ENCODE data around the gene PACC1. TPM values are rescaled to one million over a fixed set of nuclear protein-coding genes. Genes with fewer than 3 reads are reported as not detected.

The PACC1 gene
- total RNA-seq, 1 donor from 2014 or later, result 43.2 TPM

- Histone ChIP-seq H3K4me3 (ENCODE audit: low read depth, low read length) (no peak overlapping the region), H3K27me3 (ENCODE audit: control insufficient read depth, insufficient read depth, low read length) (no peaks in the 10 kb centered on the region), H3K36me3 (ENCODE audit: control insufficient read depth, insufficient read depth, low read length) (no peaks in the 10 kb centered on the region)
- no peak for DNase-seq (ENCODE audit: low read depth)
- no peak for TF ChIP-seq CTCF (IDR thresholded peaks at IDR 0.05; ENCODE audit: insufficient read depth, low read length, poor library complexity, severe bottlenecking)
Observed at GRCh38 chr1:212351588-212352362, 62.9 kb downstream of the PACC1 start.

- no peak for TF ChIP-seq CTCF (IDR thresholded peaks at IDR 0.05; ENCODE audit: insufficient read depth, low read length, poor library complexity, severe bottlenecking)
- no peak for DNase-seq (ENCODE audit: low read depth)
- Histone ChIP-seq H3K27me3 (ENCODE audit: control insufficient read depth, insufficient read depth, low read length) (no peaks in the 10 kb centered on the region), H3K36me3 (ENCODE audit: control insufficient read depth, insufficient read depth, low read length) (no peaks in the 10 kb centered on the region), H3K4me3 (ENCODE audit: low read depth, low read length) (no peak overlapping the region)
Observed at GRCh38 chr1:212346601-212347000, 68.1 kb downstream of the PACC1 start.

GRCh38 chr1:212344905-212345304 lies 69.8 kb downstream of the PACC1 start:
- no peaks in the 10 kb centered on the region for H3K27me3 ChIP-seq (ENCODE audit: control insufficient read depth, insufficient read depth, low read length)
- no peak for DNase-seq (ENCODE audit: low read depth)
- no peak for TF ChIP-seq CTCF (IDR thresholded peaks at IDR 0.05; ENCODE audit: insufficient read depth, low read length, poor library complexity, severe bottlenecking)
- H3K4me3 ChIP-seq (ENCODE audit: low read depth, low read length), result no peak overlapping the region
- H3K36me3 ChIP-seq (ENCODE audit: control insufficient read depth, insufficient read depth, low read length), result no peaks in the 10 kb centered on the region

GRCh38 chr1:212341090-212341489 lies 73.6 kb downstream of the PACC1 start:
- H3K27me3 ChIP-seq (ENCODE audit: control insufficient read depth, insufficient read depth, low read length), result no peaks in the 10 kb centered on the region

GRCh38 chr1:212329105-212329504 lies 85.6 kb downstream of the PACC1 start:
- Histone ChIP-seq H3K4me3 (ENCODE audit: low read depth, low read length) (no peak overlapping the region), H3K27me3 (ENCODE audit: control insufficient read depth, insufficient read depth, low read length) (no peaks in the 10 kb centered on the region), H3K36me3 (ENCODE audit: control insufficient read depth, insufficient read depth, low read length) (no peaks in the 10 kb centered on the region)
- DNase-seq (ENCODE audit: low read depth), result no peak
- TF ChIP-seq CTCF (IDR thresholded peaks at IDR 0.05; ENCODE audit: insufficient read depth, low read length, poor library complexity, severe bottlenecking), result no peak

More at GRCh38 chr1:212341090-212341489, 73.6 kb downstream of the PACC1 start:
- TF ChIP-seq CTCF (IDR thresholded peaks at IDR 0.05; ENCODE audit: insufficient read depth, low read length, poor library complexity, severe bottlenecking), result no peak
- no peak overlapping the region for H3K4me3 ChIP-seq (ENCODE audit: low read depth, low read length)
- DNase-seq (ENCODE audit: low read depth), result no peak
- no peaks in the 10 kb centered on the region for H3K36me3 ChIP-seq (ENCODE audit: control insufficient read depth, insufficient read depth, low read length)

GRCh38 chr1:212328248-212328647 lies 86.4 kb downstream of the PACC1 start:
- TF ChIP-seq CTCF (IDR thresholded peaks at IDR 0.05; ENCODE audit: insufficient read depth, low read length, poor library complexity, severe bottlenecking), result no peak
- no peak for DNase-seq (ENCODE audit: low read depth)
- H3K36me3 ChIP-seq (ENCODE audit: control insufficient read depth, insufficient read depth, low read length), result no peaks in the 10 kb centered on the region

More at GRCh38 chr1:212328248-212328647, 86.4 kb downstream of the PACC1 start:
- H3K4me3 ChIP-seq (ENCODE audit: low read depth, low read length), result no peak overlapping the region
- no peaks in the 10 kb centered on the region for H3K27me3 ChIP-seq (ENCODE audit: control insufficient read depth, insufficient read depth, low read length)

Measured in kidney epithelial cell (primary cell).